ENCODE measurements around the gene UTP4. TPM values are rescaled to one million over a fixed set of nuclear protein-coding genes. Genes with fewer than 3 reads are reported as not detected.
"Not testable (repeated sequence)": the region's sequence is repeated elsewhere in the genome, so short reads cannot be mapped to it uniquely, and the experiment has no call there.

Gene UTP4
- total RNA-seq, 1 experiment from 2014 or later = 61.7 TPM

DNA sequence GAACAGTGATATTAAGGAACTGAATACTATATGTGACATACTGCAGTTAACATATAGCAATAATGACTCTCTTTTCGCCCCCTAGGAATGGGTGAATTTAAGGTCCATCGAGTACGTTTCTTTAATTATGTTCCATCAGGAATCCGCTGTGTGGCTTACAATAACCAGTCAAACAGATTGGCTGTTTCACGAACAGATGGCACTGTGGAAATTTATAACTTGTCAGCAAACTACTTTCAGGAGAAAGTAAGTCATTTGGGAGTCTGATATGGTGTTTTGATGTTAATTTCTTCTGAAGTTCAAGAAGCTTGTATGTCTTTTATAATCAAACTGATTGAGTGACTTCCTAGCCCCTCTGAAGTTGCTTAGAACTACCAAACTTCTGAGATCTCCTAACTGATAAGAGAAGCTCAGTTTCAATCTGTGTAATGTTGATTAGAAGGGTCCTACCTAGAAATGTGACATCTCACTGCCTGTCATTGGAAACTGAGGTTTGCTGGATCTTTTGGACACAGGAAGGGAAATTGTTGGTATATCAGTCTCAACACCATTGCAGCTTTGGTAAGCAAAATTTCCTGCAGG is 1.0 kb downstream of the UTP4 start:
- ATAC-seq (no peak), DNase-seq (ENCODE audit: low read depth, low spot score) (no peak)
- ChIA-PET POLR2A (interaction anchor here (0.5 to 0.6 kb wide), 4 partner anchors 18 to 821 kb away, joined by 3 to 5 read pairs (median 3); no protein-coding TSS in a partner anchor), CTCF (no interaction called here)
- Histone ChIP-seq H3K9me3 (ENCODE audit: control insufficient read depth, insufficient read depth, low read depth, low read length) (no peaks in the 10 kb centered on the region), H3K4me3 (ENCODE audit: low read depth in 2 of 2, low read length in 2 of 2) (peak overlapping the region; percentile 61 to 85), H3K36me3 (ENCODE audit: control insufficient read depth, insufficient read depth, low read length) (peaks cover 9% of the 10 kb centered on the region), H3K4me1 (ENCODE audit: control insufficient read depth, insufficient read depth, low read length) (peaks cover 17% of the 10 kb centered on the region), H3K27ac (ENCODE audit: low read length) (peak overlapping the region; percentile 87), H3K27me3 (ENCODE audit: control insufficient read depth, insufficient read depth, low read length) (no peaks in the 10 kb centered on the region)
- BruUV-seq (replicated peaks) = no TSS peak
- TF ChIP-seq POLR2AphosphoS5 (IDR thresholded peaks at IDR 0.05; ENCODE audit: low read depth, low read length) (no peak), SIN3A (IDR thresholded peaks at IDR 0.05; ENCODE audit: borderline replicate concordance, insufficient read depth, low read depth, low read length) (no peak), TCF7L2 (IDR thresholded peaks at IDR 0.05; ENCODE audit: low read depth, low read length) (no peak)
- TF ChIP-seq, protein P1, sequence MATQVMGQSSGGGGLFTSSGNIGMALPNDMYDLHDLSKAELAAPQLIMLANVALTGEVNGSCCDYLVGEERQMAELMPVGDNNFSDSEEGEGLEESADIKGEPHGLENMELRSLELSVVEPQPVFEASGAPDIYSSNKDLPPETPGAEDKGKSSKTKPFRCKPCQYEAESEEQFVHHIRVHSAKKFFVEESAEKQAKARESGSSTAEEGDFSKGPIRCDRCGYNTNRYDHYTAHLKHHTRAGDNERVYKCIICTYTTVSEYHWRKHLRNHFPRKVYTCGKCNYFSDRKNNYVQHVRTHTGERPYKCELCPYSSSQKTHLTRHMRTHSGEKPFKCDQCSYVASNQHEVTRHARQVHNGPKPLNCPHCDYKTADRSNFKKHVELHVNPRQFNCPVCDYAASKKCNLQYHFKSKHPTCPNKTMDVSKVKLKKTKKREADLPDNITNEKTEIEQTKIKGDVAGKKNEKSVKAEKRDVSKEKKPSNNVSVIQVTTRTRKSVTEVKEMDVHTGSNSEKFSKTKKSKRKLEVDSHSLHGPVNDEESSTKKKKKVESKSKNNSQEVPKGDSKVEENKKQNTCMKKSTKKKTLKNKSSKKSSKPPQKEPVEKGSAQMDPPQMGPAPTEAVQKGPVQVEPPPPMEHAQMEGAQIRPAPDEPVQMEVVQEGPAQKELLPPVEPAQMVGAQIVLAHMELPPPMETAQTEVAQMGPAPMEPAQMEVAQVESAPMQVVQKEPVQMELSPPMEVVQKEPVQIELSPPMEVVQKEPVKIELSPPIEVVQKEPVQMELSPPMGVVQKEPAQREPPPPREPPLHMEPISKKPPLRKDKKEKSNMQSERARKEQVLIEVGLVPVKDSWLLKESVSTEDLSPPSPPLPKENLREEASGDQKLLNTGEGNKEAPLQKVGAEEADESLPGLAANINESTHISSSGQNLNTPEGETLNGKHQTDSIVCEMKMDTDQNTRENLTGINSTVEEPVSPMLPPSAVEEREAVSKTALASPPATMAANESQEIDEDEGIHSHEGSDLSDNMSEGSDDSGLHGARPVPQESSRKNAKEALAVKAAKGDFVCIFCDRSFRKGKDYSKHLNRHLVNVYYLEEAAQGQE (IDR thresholded peaks at IDR 0.05; ENCODE audit: insufficient read depth in 1 of 2, low read depth in 2 of 2, low read length in 1 of 2) = no peak
- TF ChIP-seq, protein P2, sequence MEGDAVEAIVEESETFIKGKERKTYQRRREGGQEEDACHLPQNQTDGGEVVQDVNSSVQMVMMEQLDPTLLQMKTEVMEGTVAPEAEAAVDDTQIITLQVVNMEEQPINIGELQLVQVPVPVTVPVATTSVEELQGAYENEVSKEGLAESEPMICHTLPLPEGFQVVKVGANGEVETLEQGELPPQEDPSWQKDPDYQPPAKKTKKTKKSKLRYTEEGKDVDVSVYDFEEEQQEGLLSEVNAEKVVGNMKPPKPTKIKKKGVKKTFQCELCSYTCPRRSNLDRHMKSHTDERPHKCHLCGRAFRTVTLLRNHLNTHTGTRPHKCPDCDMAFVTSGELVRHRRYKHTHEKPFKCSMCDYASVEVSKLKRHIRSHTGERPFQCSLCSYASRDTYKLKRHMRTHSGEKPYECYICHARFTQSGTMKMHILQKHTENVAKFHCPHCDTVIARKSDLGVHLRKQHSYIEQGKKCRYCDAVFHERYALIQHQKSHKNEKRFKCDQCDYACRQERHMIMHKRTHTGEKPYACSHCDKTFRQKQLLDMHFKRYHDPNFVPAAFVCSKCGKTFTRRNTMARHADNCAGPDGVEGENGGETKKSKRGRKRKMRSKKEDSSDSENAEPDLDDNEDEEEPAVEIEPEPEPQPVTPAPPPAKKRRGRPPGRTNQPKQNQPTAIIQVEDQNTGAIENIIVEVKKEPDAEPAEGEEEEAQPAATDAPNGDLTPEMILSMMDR (IDR thresholded peaks at IDR 0.05) = no peak
- intact Hi-C loops (cut with micrococcal nuclease; ENCODE audit: unreplicated experiment) (no loop called here), in situ Hi-C loops (cut with HindIII; ENCODE audit: low pct_unique_long_range_greater_than_20kb, low sequenced_read_pairs) (no loop called here)

DNA sequence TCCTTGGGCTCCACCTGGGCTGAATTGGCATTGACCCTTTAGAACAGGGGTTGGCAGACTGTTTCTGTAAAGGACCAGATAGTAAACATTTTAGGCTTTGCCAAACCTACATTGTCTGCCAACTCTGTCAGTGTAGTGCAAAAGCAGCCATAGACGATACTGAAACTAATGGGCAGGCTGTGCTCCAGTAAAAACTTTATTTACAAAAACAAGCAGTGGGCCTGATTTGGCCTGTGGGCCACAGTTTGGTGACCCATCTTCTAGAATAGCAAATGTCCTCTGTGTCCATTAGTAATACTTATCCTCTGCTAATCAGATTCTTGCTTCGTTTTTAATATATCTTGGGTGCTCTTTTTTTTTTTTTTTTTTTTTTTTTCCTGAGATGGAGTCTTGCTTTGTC is 6.2 kb downstream of the UTP4 start:
- in situ Hi-C loops (cut with HindIII; ENCODE audit: low pct_unique_long_range_greater_than_20kb, low sequenced_read_pairs) (no loop called here), intact Hi-C loops (cut with micrococcal nuclease; ENCODE audit: unreplicated experiment) (no loop called here)
- CTCF ChIA-PET = no interaction called here
- Histone ChIP-seq H3K4me1 (ENCODE audit: control insufficient read depth, insufficient read depth, low read length) (peaks cover 7% of the 10 kb centered on the region), H3K36me3 (ENCODE audit: control insufficient read depth, insufficient read depth, low read length) (peaks cover 10% of the 10 kb centered on the region), H3K4me3 (ENCODE audit: low read depth in 2 of 2, low read length in 2 of 2) (no peak overlapping the region), H3K27ac (ENCODE audit: low read length) (no peak overlapping the region), H3K9me3 (ENCODE audit: control insufficient read depth, insufficient read depth, low read depth, low read length) (no peaks in the 10 kb centered on the region), H3K27me3 (ENCODE audit: control insufficient read depth, insufficient read depth, low read length) (no peaks in the 10 kb centered on the region)
- TF ChIP-seq, protein P1 (IDR thresholded peaks at IDR 0.05; ENCODE audit: insufficient read depth in 1 of 2, low read depth in 2 of 2, low read length in 1 of 2) = no peak
- TF ChIP-seq TCF7L2 (IDR thresholded peaks at IDR 0.05; ENCODE audit: low read depth, low read length) (no peak), SIN3A (IDR thresholded peaks at IDR 0.05; ENCODE audit: borderline replicate concordance, insufficient read depth, low read depth, low read length) (no peak), POLR2AphosphoS5 (IDR thresholded peaks at IDR 0.05; ENCODE audit: low read depth, low read length) (no peak)
- TF ChIP-seq, protein P2 (IDR thresholded peaks at IDR 0.05) = no peak
- ATAC-seq = no peak
- POLR2A ChIA-PET = no interaction called here
- DNase-seq (ENCODE audit: low read depth, low spot score) = no peak
- BruUV-seq (replicated peaks) = no TSS peak

DNA sequence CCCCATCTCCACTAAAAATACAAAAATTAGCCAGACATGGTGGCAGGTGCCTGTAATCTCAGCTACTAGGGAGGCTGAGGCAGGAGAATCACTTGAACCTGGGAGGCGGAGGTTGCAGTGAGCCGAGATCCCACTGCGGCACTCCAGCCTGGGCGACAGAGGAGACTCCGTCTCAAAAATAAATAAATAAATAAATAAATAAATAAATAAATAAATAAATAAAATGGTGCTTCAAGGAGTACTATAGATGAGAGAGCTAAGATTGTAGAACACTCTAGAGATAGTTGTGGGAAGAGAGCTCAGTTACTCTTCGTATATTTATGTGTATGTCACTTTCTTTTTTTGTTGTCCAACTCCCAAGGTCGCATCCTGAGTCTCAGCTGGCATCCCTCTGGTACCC is 7.0 kb downstream of the UTP4 start:
- BruUV-seq (replicated peaks); H3K27ac ChIP-seq (ENCODE audit: low read length); in situ Hi-C loops (cut with HindIII; ENCODE audit: low pct_unique_long_range_greater_than_20kb, low sequenced_read_pairs); DNase-seq (ENCODE audit: low read depth, low spot score); H3K27me3 ChIP-seq (ENCODE audit: control insufficient read depth, insufficient read depth, low read length); H3K9me3 ChIP-seq (ENCODE audit: control insufficient read depth, insufficient read depth, low read depth, low read length); H3K4me1 ChIP-seq (ENCODE audit: control insufficient read depth, insufficient read depth, low read length); POLR2A ChIA-PET; H3K4me3 ChIP-seq (ENCODE audit: low read depth in 2 of 2, low read length in 2 of 2); ATAC-seq; intact Hi-C loops (cut with micrococcal nuclease; ENCODE audit: unreplicated experiment): not testable (repeated sequence)
- H3K36me3 ChIP-seq (ENCODE audit: control insufficient read depth, insufficient read depth, low read length) = peaks cover 13% of the 10 kb centered on the region
- CTCF ChIA-PET = interaction anchor here (0.5 kb wide), 1 partner anchor 16 kb away, joined by 3 read pairs; no protein-coding TSS in a partner anchor

Measured in Panc1 (cell line).